Mesodermal cell (in vitro differentiated cells): ENCODE data around the gene LCA5L.
"Not testable (repeated sequence)": the region's sequence is repeated elsewhere in the genome, so short reads cannot be mapped to it uniquely, and the experiment has no call there.

Experiments used
- H3K27ac ChIP-seq: 2 replicates; pipeline ENCODE4 v1.7.0; 2013; ENCODE audit warnings: mild to moderate bottlenecking, low read depth, low read length, moderate library complexity; ENCODE audit not compliant: severe bottlenecking
- H3K36me3 ChIP-seq: 2 replicates; pipeline ENCODE4 v1.7.1; 2013; ENCODE audit warnings: mild to moderate bottlenecking, low read length, moderate library complexity; ENCODE audit not compliant: control insufficient read depth, insufficient read depth
- H3K4me1 ChIP-seq: one replicate; pipeline ENCODE4 v1.7.1; 2013; ENCODE audit warnings: mild to moderate bottlenecking, low read length; ENCODE audit not compliant: insufficient read depth, control insufficient read depth, poor library complexity, severe bottlenecking
- H3K4me3 ChIP-seq: 2 replicates; pipeline ENCODE4 v1.7.0; 2013; ENCODE audit warnings: low read length, control low read depth, mild to moderate bottlenecking; ENCODE audit not compliant: insufficient read depth, poor library complexity, severe bottlenecking; ENCODE audit errors: extremely low read depth
- H3K9me3 ChIP-seq: 2 replicates; pipeline ENCODE4 v1.7.1; 2013; ENCODE audit warnings: mild to moderate bottlenecking, low read length, moderate library complexity; ENCODE audit not compliant: control insufficient read depth
- WGBS, 2 experiments: methylation state at CpG; one replicate each; pipeline ENCODE4 v1.1.5; 2013; ENCODE audit warnings: missing lambda C conversion rate in 2 of 2; ENCODE audit not compliant: insufficient coverage in 2 of 2; 5-methylcytosine and 5-hydroxymethylcytosine counted together

The LCA5L gene

DNA sequence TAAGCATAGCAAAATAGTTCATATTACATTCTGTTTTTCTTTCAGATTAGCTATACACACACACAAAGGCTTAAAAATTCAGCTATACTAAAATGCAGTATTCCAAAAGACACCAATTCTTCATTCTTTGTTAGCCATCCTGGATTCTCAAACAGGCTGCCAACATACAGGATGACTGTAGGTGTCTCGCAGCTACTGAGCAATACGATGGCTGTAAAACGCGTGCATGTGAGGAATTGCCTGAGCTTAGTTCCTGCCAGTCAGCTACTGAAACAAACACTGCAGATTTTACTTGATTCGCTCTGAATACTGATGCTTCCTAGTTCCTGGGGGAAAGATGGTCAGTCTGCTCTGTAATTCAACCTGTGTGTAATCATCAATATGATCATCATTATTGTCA lies 71.9 kb downstream of the LCA5L start:
- Histone ChIP-seq H3K4me1 (peaks cover 5% of the 10 kb centered on the region), H3K4me3 (no peak overlapping the region), H3K9me3 (no peaks in the 10 kb centered on the region), H3K27ac (no peak overlapping the region), H3K36me3 (no peaks in the 10 kb centered on the region)
- 45 to 46% methylated on average over 3 to 4 of the region's 5 CpGs for WGBS, 2 experiments

DNA sequence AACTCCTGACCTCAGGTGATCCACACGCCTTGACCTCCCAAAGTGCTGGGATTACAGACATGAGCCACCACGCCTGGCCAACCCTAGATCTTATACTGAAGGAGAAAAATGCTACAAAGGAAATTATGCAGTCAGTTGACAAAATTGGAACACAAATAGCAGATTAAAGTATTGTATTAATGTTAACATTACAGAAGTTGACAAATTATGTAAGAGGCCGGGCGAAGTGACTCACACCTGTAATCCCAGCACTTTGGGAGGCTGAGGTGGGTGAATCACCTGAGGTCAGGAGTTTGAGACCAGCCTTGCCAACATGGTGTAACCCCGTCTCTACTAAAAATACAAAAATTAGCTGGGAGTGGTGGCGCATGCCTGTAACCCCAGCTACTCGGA lies 75.7 kb downstream of the LCA5L start:
- H3K36me3 ChIP-seq, H3K4me3 ChIP-seq, H3K27ac ChIP-seq, H3K9me3 ChIP-seq, H3K4me1 ChIP-seq: not testable (repeated sequence)
- WGBS, 2 experiments, result 92% methylated on average over 3 to 5 of the region's 7 CpGs

DNA sequence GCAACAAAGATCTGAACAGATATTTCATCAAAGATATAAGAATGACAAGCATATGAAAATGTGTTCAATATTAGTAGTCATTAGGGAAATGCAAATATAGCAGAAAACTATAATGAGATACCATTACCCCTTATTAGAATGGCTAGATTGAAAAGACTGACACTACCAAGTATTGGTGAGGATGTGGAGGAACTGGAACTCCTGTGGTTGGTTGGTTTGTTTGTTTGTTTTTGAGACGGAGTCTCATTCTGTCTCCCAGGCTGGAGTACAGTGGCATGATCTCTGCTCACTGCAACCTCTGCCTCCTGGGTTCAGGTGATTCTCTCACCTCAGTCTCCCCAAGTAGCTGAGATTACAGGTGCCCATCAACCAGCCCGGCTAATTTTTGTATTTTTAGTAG lies 77.8 kb downstream of the LCA5L start:
- no peak overlapping the region for H3K4me3 ChIP-seq
- no peak overlapping the region for H3K27ac ChIP-seq
- no peaks in the 10 kb centered on the region for H3K4me1 ChIP-seq
- H3K36me3 ChIP-seq, result no peaks in the 10 kb centered on the region
- no peaks in the 10 kb centered on the region for H3K9me3 ChIP-seq
- WGBS, 2 experiments, result 100% methylated on average over 1 of the region's 2 CpGs; no CpG with 5 or more reads in 1 of the 2 experiments

DNA sequence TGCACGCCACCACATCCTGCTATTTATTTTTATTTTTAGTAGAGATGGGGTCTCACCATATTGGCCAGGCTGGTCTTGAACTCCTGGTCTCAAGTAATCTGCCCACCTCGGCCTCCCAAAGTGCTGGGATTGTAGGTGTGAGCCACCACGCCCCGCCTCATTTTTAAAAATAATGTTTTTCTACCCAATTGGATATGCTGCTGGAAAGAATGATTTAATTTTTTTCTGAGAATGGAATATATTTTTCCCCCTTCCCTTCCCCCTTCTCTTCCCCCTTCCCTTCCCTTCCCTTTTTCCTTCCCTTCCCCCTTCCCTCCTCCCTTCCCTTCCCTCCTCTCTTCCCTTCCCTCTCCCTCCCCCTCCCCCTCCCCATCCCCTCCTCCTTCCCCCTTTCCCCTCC lies 79.0 kb downstream of the LCA5L start:
- no CpG with 5 or more reads among the region's 4 CpGs for WGBS, 2 experiments
- Histone ChIP-seq H3K4me1 (no peaks in the 10 kb centered on the region), H3K36me3 (no peaks in the 10 kb centered on the region), H3K9me3 (no peaks in the 10 kb centered on the region), H3K27ac (no peak overlapping the region), H3K4me3 (no peak overlapping the region)

DNA sequence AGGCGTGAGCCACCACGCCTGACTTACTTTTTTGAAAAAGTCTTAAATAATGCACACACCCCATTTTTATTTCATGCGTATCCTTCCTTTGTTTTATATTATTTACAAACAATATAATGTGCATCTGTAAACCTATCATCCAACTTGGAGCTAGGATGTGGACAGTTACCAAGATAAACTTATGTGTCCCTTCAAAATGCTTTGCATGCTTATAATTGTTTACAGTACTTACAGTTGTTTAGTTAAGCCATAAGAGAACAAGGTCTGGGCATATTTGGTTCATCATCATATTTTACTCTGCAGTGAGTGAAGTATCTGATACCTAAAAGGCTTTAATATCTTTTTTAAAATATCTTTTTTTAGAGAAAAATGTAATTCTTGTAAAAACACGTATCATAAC lies 80.6 kb downstream of the LCA5L start:
- H3K4me3 ChIP-seq, result no peak overlapping the region
- H3K27ac ChIP-seq, result no peak overlapping the region
- H3K4me1 ChIP-seq, result no peaks in the 10 kb centered on the region
- 95% methylated on average over 2 of the region's 4 CpGs; no CpG with 5 or more reads in 1 of the 2 experiments for WGBS, 2 experiments
- no peaks in the 10 kb centered on the region for H3K36me3 ChIP-seq
- no peaks in the 10 kb centered on the region for H3K9me3 ChIP-seq

DNA sequence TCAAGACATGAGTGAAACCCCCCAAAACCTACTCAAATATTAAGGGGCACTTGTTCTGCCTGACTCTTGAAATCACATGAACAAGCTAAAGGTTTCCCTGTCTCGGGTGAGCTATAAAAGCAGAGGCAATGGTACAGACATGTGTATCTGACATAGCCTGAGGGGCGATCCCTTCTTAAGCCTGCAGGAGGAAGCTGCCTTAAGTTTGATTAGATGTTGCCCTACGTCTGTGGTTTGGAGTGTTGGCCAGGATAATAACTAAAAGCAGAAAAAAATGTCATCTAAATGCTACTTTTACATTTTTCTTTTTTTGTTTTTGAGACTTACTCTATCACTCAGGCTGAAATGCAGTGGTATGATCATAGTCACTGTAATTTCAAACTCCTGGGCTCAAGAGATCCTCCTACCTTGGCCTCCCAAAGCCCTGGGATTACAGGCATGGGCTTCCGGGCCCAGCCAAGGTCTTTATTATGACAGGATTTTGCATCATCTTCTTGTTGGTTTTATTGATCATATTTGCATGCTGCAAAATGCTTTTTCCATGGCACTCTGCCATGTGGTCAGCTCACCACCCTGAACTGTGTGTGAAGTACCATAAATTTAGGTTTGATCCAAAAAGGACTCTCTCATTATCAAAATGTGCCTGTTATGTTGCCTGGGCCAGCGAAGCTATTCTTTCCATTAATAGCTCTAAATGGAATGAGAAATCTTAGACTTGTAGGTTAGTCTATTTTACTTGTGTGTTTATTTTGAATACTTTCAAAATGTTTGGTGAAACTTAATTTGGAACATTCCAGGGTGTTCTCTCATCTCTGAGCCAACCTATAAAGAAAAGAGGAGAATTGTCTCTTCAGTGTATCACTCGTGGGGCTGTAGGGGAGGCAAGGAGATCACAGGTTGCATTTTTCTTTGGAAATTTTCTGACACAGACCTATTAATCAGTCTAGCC lies 81.7 kb downstream of the LCA5L start:
- 92 to 100% methylated on average over 2 of the region's 6 CpGs for WGBS, 2 experiments
- H3K4me1 ChIP-seq, result no peaks in the 10 kb centered on the region
- no peaks in the 10 kb centered on the region for H3K9me3 ChIP-seq
- H3K27ac ChIP-seq, result no peak overlapping the region
- H3K4me3 ChIP-seq, result no peak overlapping the region
- H3K36me3 ChIP-seq, result no peaks in the 10 kb centered on the region

DNA sequence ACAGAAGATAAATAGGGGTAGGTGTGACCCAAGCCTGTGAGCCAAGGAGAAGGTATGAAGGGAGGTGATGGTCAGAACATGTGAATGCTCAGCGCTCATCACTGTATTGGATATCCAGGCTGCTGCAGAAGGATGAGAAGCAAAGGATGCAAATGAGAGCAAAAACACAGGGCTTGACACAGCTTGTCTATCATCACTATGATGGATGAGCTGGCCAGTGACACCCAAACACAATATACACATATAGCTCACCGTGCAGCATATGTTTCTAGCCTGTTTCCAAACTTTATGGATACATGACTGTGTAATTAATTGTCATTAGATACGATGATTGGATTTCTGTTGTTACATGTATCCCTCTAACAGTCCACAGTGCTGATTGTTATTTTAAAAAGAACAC lies 82.8 kb downstream of the LCA5L start:
- Histone ChIP-seq H3K36me3 (no peaks in the 10 kb centered on the region), H3K27ac (no peak overlapping the region), H3K4me3 (no peak overlapping the region), H3K4me1 (no peaks in the 10 kb centered on the region), H3K9me3 (no peaks in the 10 kb centered on the region)
- WGBS, 2 experiments, result 83 to 100% methylated on average over 1 of the region's 3 CpGs

DNA sequence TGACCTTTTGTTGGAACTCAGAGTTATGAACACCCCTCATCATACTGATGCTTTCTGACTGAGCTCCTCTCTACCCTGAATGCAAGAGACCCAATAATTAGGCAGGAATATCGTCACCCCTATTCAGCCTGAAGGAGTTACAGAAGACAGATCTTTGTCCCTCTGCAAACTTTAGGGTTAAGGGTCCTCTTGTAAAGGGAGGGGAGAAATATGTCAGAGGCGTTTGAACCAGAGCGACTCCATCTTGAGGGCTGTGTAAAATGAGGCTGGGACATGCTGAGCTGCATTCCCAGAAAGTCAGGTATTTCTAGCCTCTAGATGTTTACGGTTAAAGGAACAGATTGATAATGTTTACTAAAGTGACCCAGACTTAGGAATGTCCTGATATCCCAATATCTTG lies 86.2 kb downstream of the LCA5L start:
- H3K4me3 ChIP-seq, result no peak overlapping the region
- 83 to 92% methylated on average over 2 to 3 of the region's 4 CpGs for WGBS, 2 experiments
- H3K4me1 ChIP-seq, result no peaks in the 10 kb centered on the region
- H3K36me3 ChIP-seq, result no peaks in the 10 kb centered on the region
- H3K9me3 ChIP-seq, result no peaks in the 10 kb centered on the region
- no peak overlapping the region for H3K27ac ChIP-seq
